ENCODE results near the gene CFAP20. TPM values are rescaled to one million over a fixed set of nuclear protein-coding genes. Genes with fewer than 3 reads are reported as not detected.
A peak's percentile ranks its signal among the peaks of the same experiment; 100 is the strongest.
"Not testable (repeated sequence)": the region's sequence is repeated elsewhere in the genome, so short reads cannot be mapped to it uniquely, and the experiment has no call there.

CFAP20 gene
- polyA plus RNA-seq, 3 donors: 17.3 to 24.0 (median 18.8) TPM

DNA sequence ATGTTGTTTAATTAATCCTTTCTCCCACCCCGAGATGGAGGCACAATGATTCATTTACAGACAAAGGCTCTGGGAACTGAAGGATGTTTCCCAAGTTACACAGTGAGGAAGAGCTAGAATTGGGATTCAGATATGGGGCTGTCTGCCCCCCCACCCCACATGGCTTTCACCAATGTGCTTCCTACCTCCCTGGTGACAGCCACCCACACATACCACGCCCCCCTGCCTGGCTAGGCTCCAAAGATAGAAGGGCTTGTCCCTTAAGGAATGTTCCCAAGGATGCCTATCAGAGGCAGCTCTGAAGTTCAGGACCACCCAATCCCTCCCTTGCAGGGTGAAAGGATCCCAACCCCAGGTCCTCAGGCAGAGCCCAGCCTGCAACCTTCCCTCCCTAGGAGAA, 32.9 kb downstream of the CFAP20 start:
- DNase-seq: no peak
- Histone ChIP-seq H3K27ac (ENCODE audit: low read depth in 1 of 2, low read length in 2 of 2) (no peak overlapping the region), H4K20me1 (ENCODE audit: insufficient read depth, low read length) (no peaks in the 10 kb centered on the region), H3K79me2 (ENCODE audit: insufficient read depth, low read length) (no peaks in the 10 kb centered on the region), H2AFZ (ENCODE audit: insufficient read depth, low read depth, low read length, poor library complexity, severe bottlenecking) (no peak overlapping the region), H3K27me3 (ENCODE audit: control insufficient read depth in 2 of 2, insufficient read depth in 2 of 2, low read length in 2 of 2) (no peaks in the 10 kb centered on the region), H3K4me2 (replicated peaks; ENCODE audit: extremely low read depth, low read length, poor library complexity, severe bottlenecking) (no peak overlapping the region), H3K4me3 (replicated peaks in 1 of 3; ENCODE audit: low read depth in 2 of 3, low read length in 3 of 3) (no peak overlapping the region), H3K9me3 (replicated peaks in 1 of 2; ENCODE audit: control insufficient read depth in 1 of 2, insufficient read depth in 1 of 2, low read length in 2 of 2) (no peaks in the 10 kb centered on the region), H3K36me3 (replicated peaks in 1 of 2; ENCODE audit: control insufficient read depth in 1 of 2, insufficient read depth in 2 of 2, low read length in 2 of 2) (no peaks in the 10 kb centered on the region), H3K9ac (ENCODE audit: insufficient read depth, low read length, poor library complexity, severe bottlenecking) (no peak overlapping the region), H3K4me1 (ENCODE audit: control insufficient read depth in 1 of 2, insufficient read depth in 2 of 2, low read length in 2 of 2) (no peaks in the 10 kb centered on the region)
- no peaks in the 10 kb centered on the region for H3K36me3 Mint-ChIP-seq
- H3K4me3 Mint-ChIP-seq: no peak overlapping the region
- peaks cover 13% of the 10 kb centered on the region for H3K4me1 Mint-ChIP-seq
- H3K27ac Mint-ChIP-seq: no peak overlapping the region
- intact Hi-C loops (cut with micrococcal nuclease): loop anchor here in 1 of 2 donors (10.0 kb wide), 1 partner anchor 59 kb away; no protein-coding TSS in a partner anchor
- H3K27me3 Mint-ChIP-seq (ENCODE audit: low read depth in 3 of 3): peaks cover 0 to 8% (median 3%) of the 10 kb centered on the region in 3 donors
- peaks cover 0 to 2% (median 0%) of the 10 kb centered on the region in 7 donors for H3K9me3 Mint-ChIP-seq
- TF ChIP-seq, protein P1, sequence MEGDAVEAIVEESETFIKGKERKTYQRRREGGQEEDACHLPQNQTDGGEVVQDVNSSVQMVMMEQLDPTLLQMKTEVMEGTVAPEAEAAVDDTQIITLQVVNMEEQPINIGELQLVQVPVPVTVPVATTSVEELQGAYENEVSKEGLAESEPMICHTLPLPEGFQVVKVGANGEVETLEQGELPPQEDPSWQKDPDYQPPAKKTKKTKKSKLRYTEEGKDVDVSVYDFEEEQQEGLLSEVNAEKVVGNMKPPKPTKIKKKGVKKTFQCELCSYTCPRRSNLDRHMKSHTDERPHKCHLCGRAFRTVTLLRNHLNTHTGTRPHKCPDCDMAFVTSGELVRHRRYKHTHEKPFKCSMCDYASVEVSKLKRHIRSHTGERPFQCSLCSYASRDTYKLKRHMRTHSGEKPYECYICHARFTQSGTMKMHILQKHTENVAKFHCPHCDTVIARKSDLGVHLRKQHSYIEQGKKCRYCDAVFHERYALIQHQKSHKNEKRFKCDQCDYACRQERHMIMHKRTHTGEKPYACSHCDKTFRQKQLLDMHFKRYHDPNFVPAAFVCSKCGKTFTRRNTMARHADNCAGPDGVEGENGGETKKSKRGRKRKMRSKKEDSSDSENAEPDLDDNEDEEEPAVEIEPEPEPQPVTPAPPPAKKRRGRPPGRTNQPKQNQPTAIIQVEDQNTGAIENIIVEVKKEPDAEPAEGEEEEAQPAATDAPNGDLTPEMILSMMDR (IDR thresholded peaks at IDR 0.05): no peak
- WGBS (ENCODE audit: insufficient coverage): 80% methylated on average over 1 of the region's 2 CpGs

DNA sequence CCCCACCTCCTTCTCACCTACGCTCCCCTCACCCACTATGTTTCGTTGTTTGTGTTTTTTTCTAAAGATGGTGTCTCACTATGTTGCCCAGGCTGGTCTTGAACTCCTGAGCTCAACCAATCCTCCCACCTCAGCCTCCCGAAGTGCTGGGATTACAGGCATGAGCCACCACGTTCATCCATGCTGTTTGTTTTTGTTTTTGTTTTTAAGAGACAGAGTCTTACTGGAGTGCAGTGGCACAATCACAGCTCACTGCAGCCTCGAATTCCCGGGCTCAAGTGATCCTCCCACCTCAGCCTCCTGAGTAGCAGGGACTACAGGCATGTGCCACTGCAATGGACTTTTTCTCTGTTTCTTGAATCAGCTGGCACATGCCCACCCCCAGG, 33.6 kb downstream of the CFAP20 start:
- not testable (repeated sequence) for H3K4me3 ChIP-seq (replicated peaks in 1 of 3; ENCODE audit: low read depth in 2 of 3, low read length in 3 of 3); H3K27me3 ChIP-seq (ENCODE audit: control insufficient read depth in 2 of 2, insufficient read depth in 2 of 2, low read length in 2 of 2); H2AFZ ChIP-seq (ENCODE audit: insufficient read depth, low read depth, low read length, poor library complexity, severe bottlenecking); H3K36me3 Mint-ChIP-seq; DNase-seq; H4K20me1 ChIP-seq (ENCODE audit: insufficient read depth, low read length); H3K36me3 ChIP-seq (replicated peaks in 1 of 2; ENCODE audit: control insufficient read depth in 1 of 2, insufficient read depth in 2 of 2, low read length in 2 of 2); H3K9ac ChIP-seq (ENCODE audit: insufficient read depth, low read length, poor library complexity, severe bottlenecking); H3K4me1 ChIP-seq (ENCODE audit: control insufficient read depth in 1 of 2, insufficient read depth in 2 of 2, low read length in 2 of 2); H3K27me3 Mint-ChIP-seq (ENCODE audit: low read depth in 3 of 3); H3K4me1 Mint-ChIP-seq; H3K9me3 Mint-ChIP-seq; H3K4me3 Mint-ChIP-seq; H3K27ac ChIP-seq (ENCODE audit: low read depth in 1 of 2, low read length in 2 of 2); H3K4me2 ChIP-seq (replicated peaks; ENCODE audit: extremely low read depth, low read length, poor library complexity, severe bottlenecking); H3K79me2 ChIP-seq (ENCODE audit: insufficient read depth, low read length); H3K9me3 ChIP-seq (replicated peaks in 1 of 2; ENCODE audit: control insufficient read depth in 1 of 2, insufficient read depth in 1 of 2, low read length in 2 of 2)
- H3K27ac Mint-ChIP-seq: peak overlapping the region in 1 of 7 donors; percentile 70
- 100% methylated on average over 2 of the region's 6 CpGs for WGBS (ENCODE audit: insufficient coverage)
- intact Hi-C loops (cut with micrococcal nuclease): loop anchor here in 1 of 2 donors (10.0 kb wide), 1 partner anchor 59 kb away; no protein-coding TSS in a partner anchor

Data from CD14-positive monocyte (primary cell).